HL-60 (cell line): ENCODE results near the gene ROR2.

Experiments
- CTCF ChIP-seq: IDR thresholded peaks from one replicate; pipeline ENCODE4 v1.5.1; 2011; ENCODE audit warnings: low read length, control low read depth, inconsistent platforms; ENCODE audit not compliant: insufficient read depth
- REST ChIP-seq: IDR thresholded peaks from 2 replicates; pipeline ENCODE4 v1.6.1; 2012; ENCODE audit warnings: low read depth; ENCODE audit not compliant: insufficient replicate concordance

- no peak for TF ChIP-seq REST
- TF ChIP-seq CTCF = no peak
Measured at GRCh38 chr9:91882627-91883026, 67.4 kb downstream of the ROR2 start.
